Measurements from ENCODE around the gene AMIGO3.

AMIGO3 gene

GRCh38 chr3:49717211-49717958, 2.1 kb downstream of the AMIGO3 start:
- no peak overlapping the region for H3K4me3 ChIP-seq (ENCODE audit: control insufficient read depth, low read depth, low read length)
- DNase-seq (ENCODE audit: low read depth) = no peak
- no peak for TF ChIP-seq CTCF (IDR thresholded peaks at IDR 0.05; ENCODE audit: control insufficient read depth, insufficient read depth, low read depth, low read length, missing control alignments)

GRCh38 chr3:49716691-49717210, 2.7 kb downstream of the AMIGO3 start:
- no peak for TF ChIP-seq CTCF (IDR thresholded peaks at IDR 0.05; ENCODE audit: control insufficient read depth, insufficient read depth, low read depth, low read length, missing control alignments)
- no peak overlapping the region for H3K4me3 ChIP-seq (ENCODE audit: control insufficient read depth, low read depth, low read length)
- DNase-seq (ENCODE audit: low read depth) = no peak

- no peak for DNase-seq (ENCODE audit: low read depth)
- TF ChIP-seq CTCF (IDR thresholded peaks at IDR 0.05; ENCODE audit: control insufficient read depth, insufficient read depth, low read depth, low read length, missing control alignments) = no peak
- no peak overlapping the region for H3K4me3 ChIP-seq (ENCODE audit: control insufficient read depth, low read depth, low read length)
Observed at GRCh38 chr3:49716169-49716568, 3.3 kb downstream of the AMIGO3 start.

- no peak for DNase-seq (ENCODE audit: low read depth)
- H3K4me3 ChIP-seq (ENCODE audit: control insufficient read depth, low read depth, low read length) = no peak overlapping the region
- TF ChIP-seq CTCF (IDR thresholded peaks at IDR 0.05; ENCODE audit: control insufficient read depth, insufficient read depth, low read depth, low read length, missing control alignments) = no peak
Observed at GRCh38 chr3:49715611-49716121, 3.8 kb downstream of the AMIGO3 start.

- H3K4me3 ChIP-seq (ENCODE audit: control insufficient read depth, low read depth, low read length) = no peak overlapping the region
- TF ChIP-seq CTCF (IDR thresholded peaks at IDR 0.05; ENCODE audit: control insufficient read depth, insufficient read depth, low read depth, low read length, missing control alignments) = no peak
- no peak for DNase-seq (ENCODE audit: low read depth)
Observed at GRCh38 chr3:49714728-49715550, 4.5 kb downstream of the AMIGO3 start.

- H3K4me3 ChIP-seq (ENCODE audit: control insufficient read depth, low read depth, low read length) = no peak overlapping the region
- DNase-seq (ENCODE audit: low read depth) = no peak
- TF ChIP-seq CTCF (IDR thresholded peaks at IDR 0.05; ENCODE audit: control insufficient read depth, insufficient read depth, low read depth, low read length, missing control alignments) = no peak
Observed at GRCh38 chr3:49713336-49714105, 6.0 kb downstream of the AMIGO3 start.
